HG03060 (cell line): ENCODE results near the gene GTF3A.
A peak's percentile ranks its signal among the peaks of the same experiment; 100 is the strongest.

Experiments
- ATAC-seq: cut with Tn5 transposase; IDR thresholded peaks from one replicate; pipeline ENCODE4 v1.9.1; 2021; ENCODE audit warnings: low read depth, moderate number of reproducible peaks; ENCODE audit not compliant: unreplicated experiment

The GTF3A gene

GRCh38 chr13:27446986-27447583 is 22.7 kb downstream of the GTF3A start:
- ATAC-seq: no peak

GRCh38 chr13:27448308-27448707 is 23.9 kb downstream of the GTF3A start:
- no peak for ATAC-seq

- no peak for ATAC-seq
These were observed 24.7 kb downstream of the GTF3A start for GRCh38 chr13:27449081-27449603.

- ATAC-seq: peak; percentile 80
These were observed 25.8 kb downstream of the GTF3A start, which contains the start of gene MTIF3 for GRCh38 chr13:27449936-27450828. MTIF3 (minus strand) TSS chr13:27450564; CDS start chr13:27440448, 10,116 bp downstream.

GRCh38 chr13:27450921-27451471 is 26.6 kb downstream of the GTF3A start:
- no peak for ATAC-seq

- no peak for ATAC-seq
These were observed 31.0 kb downstream of the GTF3A start for GRCh38 chr13:27455331-27455855.

GRCh38 chr13:27461940-27462584 is 37.6 kb downstream of the GTF3A start:
- ATAC-seq: no peak

GRCh38 chr13:27463500-27463899 is 39.1 kb downstream of the GTF3A start:
- no peak for ATAC-seq

- ATAC-seq: no peak
These were observed 41.2 kb downstream of the GTF3A start for GRCh38 chr13:27465611-27466010.

- no peak for ATAC-seq
These were observed 42.1 kb downstream of the GTF3A start for GRCh38 chr13:27466513-27466912.

GRCh38 chr13:27470075-27470820 is 45.8 kb downstream of the GTF3A start:
- no peak for ATAC-seq

- no peak for ATAC-seq
These were observed 48.0 kb downstream of the GTF3A start for GRCh38 chr13:27472441-27472840.

GRCh38 chr13:27472941-27473340 is 48.5 kb downstream of the GTF3A start:
- ATAC-seq: no peak

GRCh38 chr13:27474751-27475268 is 50.4 kb downstream of the GTF3A start:
- no peak for ATAC-seq

GRCh38 chr13:27476943-27477703 is 52.7 kb downstream of the GTF3A start:
- ATAC-seq: no peak

GRCh38 chr13:27481766-27482165 is 57.3 kb downstream of the GTF3A start:
- no peak for ATAC-seq

- no peak for ATAC-seq
These were observed 58.6 kb downstream of the GTF3A start for GRCh38 chr13:27482983-27483382.

- ATAC-seq: no peak
These were observed 59.0 kb downstream of the GTF3A start for GRCh38 chr13:27483421-27483820.
